ENCODE measurements around the gene UBE2D2.
A peak's percentile ranks its signal among the peaks of the same experiment; 100 is the strongest.

DNA sequence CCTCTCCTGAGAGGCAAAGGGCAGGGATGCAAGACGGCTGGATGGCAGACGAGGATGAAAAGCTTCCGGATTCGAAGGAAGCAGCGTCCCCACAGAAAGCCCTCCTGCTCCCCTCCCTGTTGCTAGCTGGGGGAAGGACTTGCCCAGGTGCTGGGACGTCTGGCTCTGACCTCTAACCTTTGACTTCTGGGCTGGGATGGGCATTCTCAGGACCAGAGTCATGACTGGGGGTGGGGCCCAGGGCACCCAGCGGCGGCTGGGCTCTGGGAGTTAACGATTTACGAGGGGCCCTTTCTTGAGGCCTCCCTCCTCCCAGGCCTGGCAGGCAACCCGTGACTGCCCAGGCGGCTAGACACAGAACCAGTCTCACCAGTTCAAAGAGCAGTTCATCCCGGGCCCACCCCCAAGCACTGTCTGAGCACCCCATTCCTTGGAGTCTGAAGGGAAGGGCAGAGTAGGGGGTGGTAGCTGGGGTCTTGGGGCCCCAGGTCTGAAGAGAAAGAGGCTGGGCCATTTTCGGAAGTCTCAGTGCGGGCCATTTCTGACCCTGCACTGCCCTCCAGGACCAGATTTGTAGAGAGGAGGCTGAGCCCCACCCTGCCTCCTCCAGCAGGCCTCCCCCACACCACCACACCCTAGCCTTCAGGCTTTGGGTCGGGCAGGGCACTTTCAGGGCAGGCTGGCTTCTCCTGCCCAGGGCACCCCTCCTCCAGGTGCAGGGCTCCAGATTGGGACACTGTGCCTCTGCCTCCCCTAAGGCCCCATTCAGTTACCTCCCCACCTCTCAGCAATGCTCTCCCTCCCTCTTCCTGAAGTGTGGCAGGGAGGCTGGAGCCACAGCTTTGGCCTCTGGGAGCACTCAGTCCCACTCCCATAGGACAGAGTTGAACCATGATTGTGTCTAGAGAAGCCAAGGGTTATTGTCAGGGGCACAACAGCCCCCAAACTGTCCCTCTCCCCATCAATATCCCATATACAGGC, 82.0 kb downstream of the UBE2D2 start:
- TF ChIP-seq CEBPB (IDR thresholded peaks at IDR 0.05) (no peak), TCF12 (IDR thresholded peaks at IDR 0.05; ENCODE audit: low read depth) (peak; percentile 87)
